ENCODE measurements around the gene ACTN4. TPM values are rescaled to one million over a fixed set of nuclear protein-coding genes. Genes with fewer than 3 reads are reported as not detected.

Gene ACTN4
- total and polyA plus RNA-seq, 2 donors (not counting 1 experiment from before 2014, with no cell fraction given), result 127 to 683 TPM

DNA sequence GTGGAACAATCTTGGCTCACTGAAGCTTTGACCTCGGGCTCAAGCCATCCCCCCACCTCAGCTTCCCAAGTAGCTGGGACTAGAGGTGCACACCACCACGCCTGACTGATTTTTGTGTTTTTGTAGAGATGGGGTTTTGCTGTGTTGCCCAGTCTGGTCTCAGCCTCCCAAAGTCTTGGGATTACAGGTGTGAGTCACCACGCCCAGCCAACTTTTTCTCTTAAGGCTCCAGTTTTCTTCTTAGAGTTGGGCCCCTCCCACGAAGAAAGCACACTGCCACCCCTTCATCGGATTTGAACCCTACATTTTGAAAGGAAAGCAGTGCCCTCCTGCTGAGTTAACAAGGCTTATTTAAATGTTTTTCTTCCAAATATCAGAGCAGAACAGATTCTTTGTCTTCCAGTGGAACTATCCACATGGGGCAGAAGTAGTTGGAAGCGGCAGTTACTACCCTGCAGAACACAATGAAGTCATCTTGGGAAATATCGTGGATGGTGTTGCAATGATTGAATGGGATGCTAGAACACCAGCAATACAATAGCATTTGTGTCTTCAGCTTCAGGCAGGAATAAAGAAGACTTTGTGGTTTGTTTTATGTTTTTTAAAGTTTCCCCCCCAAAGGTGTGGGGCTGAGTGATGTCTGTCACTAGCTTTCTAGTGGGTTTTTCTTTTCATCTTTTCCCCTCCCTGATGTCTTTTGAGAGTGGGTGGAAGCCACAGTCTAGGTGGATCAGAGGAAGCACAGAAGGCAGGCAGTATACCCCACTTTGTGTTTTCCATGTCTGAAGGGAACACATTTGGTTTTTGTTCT, 8.9 kb downstream of the ACTN4 start:
- H3K27me3 ChIP-seq (ENCODE audit: control insufficient read depth, insufficient read depth, low read length), result no peaks in the 10 kb centered on the region
- peaks cover 57% of the 10 kb centered on the region for H3K4me1 ChIP-seq (ENCODE audit: control insufficient read depth, extremely low read depth, insufficient read depth, low read length)
- DNase-seq (ENCODE audit: low read depth in 2 of 2), result peak; percentile 62 to 68
- TF ChIP-seq EZH2 (IDR thresholded peaks at IDR 0.05; ENCODE audit: low read length, missing control alignments), result no peak
- TF ChIP-seq, protein P1, sequence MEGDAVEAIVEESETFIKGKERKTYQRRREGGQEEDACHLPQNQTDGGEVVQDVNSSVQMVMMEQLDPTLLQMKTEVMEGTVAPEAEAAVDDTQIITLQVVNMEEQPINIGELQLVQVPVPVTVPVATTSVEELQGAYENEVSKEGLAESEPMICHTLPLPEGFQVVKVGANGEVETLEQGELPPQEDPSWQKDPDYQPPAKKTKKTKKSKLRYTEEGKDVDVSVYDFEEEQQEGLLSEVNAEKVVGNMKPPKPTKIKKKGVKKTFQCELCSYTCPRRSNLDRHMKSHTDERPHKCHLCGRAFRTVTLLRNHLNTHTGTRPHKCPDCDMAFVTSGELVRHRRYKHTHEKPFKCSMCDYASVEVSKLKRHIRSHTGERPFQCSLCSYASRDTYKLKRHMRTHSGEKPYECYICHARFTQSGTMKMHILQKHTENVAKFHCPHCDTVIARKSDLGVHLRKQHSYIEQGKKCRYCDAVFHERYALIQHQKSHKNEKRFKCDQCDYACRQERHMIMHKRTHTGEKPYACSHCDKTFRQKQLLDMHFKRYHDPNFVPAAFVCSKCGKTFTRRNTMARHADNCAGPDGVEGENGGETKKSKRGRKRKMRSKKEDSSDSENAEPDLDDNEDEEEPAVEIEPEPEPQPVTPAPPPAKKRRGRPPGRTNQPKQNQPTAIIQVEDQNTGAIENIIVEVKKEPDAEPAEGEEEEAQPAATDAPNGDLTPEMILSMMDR (conservative IDR thresholded peaks at IDR 0.05 in 1 of 2, IDR thresholded peaks at IDR 0.05 in 1 of 2; ENCODE audit: low read depth in 1 of 2, low read length in 2 of 2), result no peak
- H3K9me3 ChIP-seq (ENCODE audit: control insufficient read depth, insufficient read depth, low read depth, low read length), result no peaks in the 10 kb centered on the region
- H3K9ac ChIP-seq (ENCODE audit: insufficient read depth, low read length), result no peak overlapping the region
- no peaks in the 10 kb centered on the region for H4K20me1 ChIP-seq (ENCODE audit: control insufficient read depth, extremely low read depth, insufficient read depth, low read length)
- no peak overlapping the region for H2AFZ ChIP-seq (ENCODE audit: low read length)
- no peak overlapping the region for H3K4me3 ChIP-seq (replicated peaks in 1 of 4; ENCODE audit: control extremely low read depth in 1 of 4, insufficient read depth in 1 of 4, low read depth in 3 of 4, low read length in 4 of 4)
- H3K79me2 ChIP-seq (ENCODE audit: control insufficient read depth, insufficient read depth, low read length), result peaks cover 83% of the 10 kb centered on the region
- H3K27ac ChIP-seq (ENCODE audit: insufficient read depth, low read length), result peak overlapping the region; percentile 88
- H3K36me3 ChIP-seq (ENCODE audit: control insufficient read depth, insufficient read depth, low read length), result peaks cover 3% of the 10 kb centered on the region
- H3K4me2 ChIP-seq (ENCODE audit: extremely low read depth, insufficient read depth, low read length), result peak overlapping the region; percentile 18

GRCh38 chr19:38657633-38658222, 10.3 kb downstream of the ACTN4 start:
- peak overlapping the region; percentile 88 for H3K27ac ChIP-seq (ENCODE audit: insufficient read depth, low read length)

More at GRCh38 chr19:38657633-38658222, 10.3 kb downstream of the ACTN4 start:
- H3K36me3 ChIP-seq (ENCODE audit: control insufficient read depth, insufficient read depth, low read length), result peaks cover 3% of the 10 kb centered on the region
- H3K9me3 ChIP-seq (ENCODE audit: control insufficient read depth, insufficient read depth, low read depth, low read length), result no peaks in the 10 kb centered on the region
- peaks cover 81% of the 10 kb centered on the region for H3K79me2 ChIP-seq (ENCODE audit: control insufficient read depth, insufficient read depth, low read length)
- no peaks in the 10 kb centered on the region for H4K20me1 ChIP-seq (ENCODE audit: control insufficient read depth, extremely low read depth, insufficient read depth, low read length)
- H3K4me3 ChIP-seq (replicated peaks in 1 of 4; ENCODE audit: control extremely low read depth in 1 of 4, insufficient read depth in 1 of 4, low read depth in 3 of 4, low read length in 4 of 4), result no peak overlapping the region
- H3K4me1 ChIP-seq (ENCODE audit: control insufficient read depth, extremely low read depth, insufficient read depth, low read length), result peaks cover 52% of the 10 kb centered on the region
- H3K9ac ChIP-seq (ENCODE audit: insufficient read depth, low read length), result peak overlapping the region; percentile 47
- H3K4me2 ChIP-seq (ENCODE audit: extremely low read depth, insufficient read depth, low read length), result peak overlapping the region; percentile 44
- no peak overlapping the region for H2AFZ ChIP-seq (ENCODE audit: low read length)
- DNase-seq (ENCODE audit: low read depth in 2 of 2), result peak; percentile 56 to 95
- H3K27me3 ChIP-seq (ENCODE audit: control insufficient read depth, insufficient read depth, low read length), result no peaks in the 10 kb centered on the region
- TF ChIP-seq, protein P1 (conservative IDR thresholded peaks at IDR 0.05 in 1 of 2, IDR thresholded peaks at IDR 0.05 in 1 of 2; ENCODE audit: low read depth in 1 of 2, low read length in 2 of 2), result no peak
- TF ChIP-seq EZH2 (IDR thresholded peaks at IDR 0.05; ENCODE audit: low read length, missing control alignments), result no peak

All from fibroblast of lung (primary cell).